ENCODE measurements around the gene GDF10. TPM values are rescaled to one million over a fixed set of nuclear protein-coding genes. Genes with fewer than 3 reads are reported as not detected.

GDF10 gene
- total RNA-seq, 4 donors from 2014 or later = 0.29 to 12.6 (median 0.57) TPM

DNA sequence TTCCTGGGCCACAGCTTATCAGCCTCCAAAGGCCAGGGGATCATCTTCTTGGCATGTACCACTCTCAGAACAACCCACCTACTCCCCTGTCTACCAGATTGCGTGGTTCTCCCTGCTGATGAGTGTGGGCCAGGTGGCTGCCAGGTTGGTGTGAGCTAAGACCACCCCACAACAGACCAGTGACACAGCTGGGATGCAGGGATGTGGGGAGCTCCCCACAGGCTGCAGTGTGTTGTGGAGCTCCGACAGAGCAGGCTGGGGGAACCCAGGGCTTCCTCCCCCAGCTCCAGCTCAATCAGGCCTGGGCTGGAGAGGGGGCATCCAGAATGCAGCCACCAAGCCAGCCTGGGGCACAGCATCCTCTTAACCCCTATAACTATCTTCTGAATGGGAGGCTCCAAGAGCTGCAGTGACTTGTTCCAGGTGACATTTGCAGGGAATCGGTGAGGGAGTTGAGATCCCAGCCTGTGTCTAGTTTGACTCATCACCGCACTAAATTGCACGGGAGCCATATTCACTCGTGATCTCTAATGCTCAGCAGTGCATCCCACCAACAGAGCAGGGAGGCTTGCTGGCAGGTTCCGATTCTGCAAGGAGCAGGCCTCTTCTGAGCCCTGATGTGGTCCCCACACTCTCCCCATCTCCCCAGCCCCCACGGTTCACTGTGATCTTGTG is 21.7 kb downstream of the GDF10 start:
- TF ChIP-seq POLR2A (IDR thresholded peaks at IDR 0.05) = no peak
- TF ChIP-seq, protein P1, sequence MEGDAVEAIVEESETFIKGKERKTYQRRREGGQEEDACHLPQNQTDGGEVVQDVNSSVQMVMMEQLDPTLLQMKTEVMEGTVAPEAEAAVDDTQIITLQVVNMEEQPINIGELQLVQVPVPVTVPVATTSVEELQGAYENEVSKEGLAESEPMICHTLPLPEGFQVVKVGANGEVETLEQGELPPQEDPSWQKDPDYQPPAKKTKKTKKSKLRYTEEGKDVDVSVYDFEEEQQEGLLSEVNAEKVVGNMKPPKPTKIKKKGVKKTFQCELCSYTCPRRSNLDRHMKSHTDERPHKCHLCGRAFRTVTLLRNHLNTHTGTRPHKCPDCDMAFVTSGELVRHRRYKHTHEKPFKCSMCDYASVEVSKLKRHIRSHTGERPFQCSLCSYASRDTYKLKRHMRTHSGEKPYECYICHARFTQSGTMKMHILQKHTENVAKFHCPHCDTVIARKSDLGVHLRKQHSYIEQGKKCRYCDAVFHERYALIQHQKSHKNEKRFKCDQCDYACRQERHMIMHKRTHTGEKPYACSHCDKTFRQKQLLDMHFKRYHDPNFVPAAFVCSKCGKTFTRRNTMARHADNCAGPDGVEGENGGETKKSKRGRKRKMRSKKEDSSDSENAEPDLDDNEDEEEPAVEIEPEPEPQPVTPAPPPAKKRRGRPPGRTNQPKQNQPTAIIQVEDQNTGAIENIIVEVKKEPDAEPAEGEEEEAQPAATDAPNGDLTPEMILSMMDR (IDR thresholded peaks at IDR 0.05) = no peak
- peaks cover 0 to 33% (median 0%) of the 10 kb centered on the region in 4 donors for H3K27me3 ChIP-seq
- no peaks in the 10 kb centered on the region for H3K36me3 ChIP-seq
- no peak overlapping the region for H3K4me3 ChIP-seq
- DNase-seq = no peak
- H3K9me3 ChIP-seq = no peaks in the 10 kb centered on the region
- intact Hi-C loops (cut with DNase I) = no loop called here
- WGBS, 2 donors = 73 to 79% methylated on average over 3 to 6 of the region's 8 CpGs
- peaks cover 0 to 14% (median 0%) of the 10 kb centered on the region in 3 donors for H3K4me1 ChIP-seq
- H3K27ac ChIP-seq = no peak overlapping the region

DNA sequence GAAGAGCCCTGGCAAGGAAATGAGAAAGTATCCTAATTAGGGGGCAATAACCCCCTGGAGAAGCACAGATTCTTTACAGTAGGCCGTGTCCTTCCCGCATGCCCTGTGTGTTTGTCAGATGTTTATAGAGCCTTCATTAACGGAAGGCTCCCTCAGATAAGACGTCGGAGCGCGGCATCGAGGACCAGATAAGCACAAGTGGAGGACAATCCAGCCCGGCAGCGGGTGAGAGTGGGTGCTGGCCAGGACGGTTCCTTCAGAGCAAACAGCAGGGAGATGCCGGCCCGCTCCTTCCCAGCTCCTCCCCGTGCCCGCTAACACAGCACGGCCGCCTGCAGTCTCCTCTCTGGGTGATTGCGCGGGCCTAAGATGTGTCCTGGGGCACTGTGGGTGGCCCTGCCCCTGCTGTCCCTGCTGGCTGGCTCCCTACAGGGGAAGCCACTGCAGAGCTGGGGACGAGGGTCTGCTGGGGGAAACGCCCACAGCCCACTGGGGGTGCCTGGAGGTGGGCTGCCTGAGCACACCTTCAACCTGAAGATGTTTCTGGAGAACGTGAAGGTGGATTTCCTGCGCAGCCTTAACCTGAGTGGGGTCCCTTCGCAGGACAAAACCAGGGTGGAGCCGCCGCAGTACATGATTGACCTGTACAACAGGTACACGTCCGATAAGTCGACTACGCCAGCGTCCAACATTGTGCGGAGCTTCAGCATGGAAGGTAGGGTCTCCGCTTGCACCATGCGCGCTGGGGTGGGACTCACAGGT is 22.5 kb downstream of the GDF10 start, which contains the start of gene GDF2:
Gene GDF2 (plus strand): TSS at position 155 of the 762 bp plus-strand sequence. CDS start 215 bp downstream, at position 370.
- Histone ChIP-seq H3K4me3 (no peak within 1 kb of the TSS), H3K36me3 (no peaks in the 10 kb centered on the region), H3K27me3 (peaks cover 0 to 33% (median 0%) of the 10 kb centered on the region in 4 donors), H3K9me3 (no peaks in the 10 kb centered on the region), H3K4me1 (peaks cover 0 to 14% (median 0%) of the 10 kb centered on the region in 3 donors), H3K27ac (no peak within 1 kb of the TSS)
- intact Hi-C loops (cut with DNase I) = no loop called here
- TF ChIP-seq, protein P1 (IDR thresholded peaks at IDR 0.05) = no peak
- no peak for TF ChIP-seq POLR2A (IDR thresholded peaks at IDR 0.05)
- no peak for DNase-seq
- 84 to 91% methylated on average over 10 to 28 of the region's 35 CpGs for WGBS, 2 donors

DNA sequence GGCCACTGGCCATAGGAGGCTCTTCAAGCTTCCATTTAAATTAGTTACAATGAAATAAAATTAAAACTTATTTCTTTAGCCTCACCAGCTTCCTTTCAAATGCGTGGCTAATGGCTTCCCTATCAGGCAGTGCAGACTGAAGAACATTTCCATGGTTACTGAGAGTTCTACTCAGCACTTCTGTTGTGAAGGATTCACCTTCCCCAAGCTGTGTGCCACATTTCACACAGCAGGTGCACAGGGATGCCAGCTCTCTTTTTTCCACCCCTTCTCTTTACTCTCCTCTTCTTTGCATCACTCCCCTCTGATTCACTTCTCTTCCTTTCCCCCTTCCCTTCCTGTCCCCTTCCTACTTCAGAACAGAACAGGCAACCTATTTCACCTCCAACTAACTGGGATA is 23.1 kb downstream of the GDF10 start:
- Histone ChIP-seq H3K9me3 (no peaks in the 10 kb centered on the region), H3K27me3 (peaks cover 0 to 33% (median 0%) of the 10 kb centered on the region in 4 donors), H3K4me1 (peaks cover 0 to 14% (median 0%) of the 10 kb centered on the region in 3 donors), H3K36me3 (no peaks in the 10 kb centered on the region), H3K27ac (no peak overlapping the region), H3K4me3 (no peak overlapping the region)
- WGBS, 2 donors = 70 to 94% methylated on average over 1 of the region's 1 CpG
- no peak for TF ChIP-seq POLR2A (IDR thresholded peaks at IDR 0.05)
- TF ChIP-seq, protein P1 (IDR thresholded peaks at IDR 0.05) = no peak
- no peak for DNase-seq
- intact Hi-C loops (cut with DNase I) = no loop called here

DNA sequence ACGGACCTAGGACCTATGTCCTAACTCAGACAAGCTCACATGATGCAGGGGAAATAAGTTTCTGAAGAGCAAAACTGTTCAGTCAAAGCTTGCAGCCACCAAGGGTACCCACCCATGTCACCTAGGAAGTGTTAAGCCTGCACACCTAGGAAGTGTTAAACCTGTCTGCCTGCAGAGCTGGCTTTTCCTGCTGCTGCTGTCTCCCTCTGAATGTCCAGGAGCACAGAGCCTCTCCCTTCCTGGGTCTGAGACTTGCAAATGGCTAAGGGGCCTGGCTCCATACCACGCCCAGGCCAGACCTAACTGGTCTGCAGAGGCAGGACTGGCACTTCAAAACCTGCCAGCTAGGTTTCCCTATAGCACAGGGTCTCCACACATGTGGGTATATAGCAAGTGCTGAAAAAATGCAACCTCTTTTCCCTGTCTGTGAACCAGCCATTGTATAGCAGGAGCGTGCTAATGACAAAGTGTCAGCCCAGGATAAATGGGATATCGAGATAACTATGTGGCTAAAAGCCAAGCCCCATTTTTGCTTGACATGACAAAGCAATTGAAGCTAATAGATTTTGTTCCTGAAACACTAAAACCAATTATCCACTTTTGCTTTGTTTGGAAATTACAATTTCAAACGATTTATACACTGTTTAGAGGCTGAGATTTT is 23.8 kb downstream of the GDF10 start:
- Histone ChIP-seq H3K4me3 (no peak overlapping the region), H3K36me3 (no peaks in the 10 kb centered on the region), H3K9me3 (no peaks in the 10 kb centered on the region), H3K27me3 (peaks cover 0 to 33% (median 0%) of the 10 kb centered on the region in 4 donors), H3K27ac (no peak overlapping the region), H3K4me1 (peaks cover 0 to 14% (median 0%) of the 10 kb centered on the region in 3 donors)
- intact Hi-C loops (cut with DNase I) = no loop called here
- TF ChIP-seq, protein P1 (IDR thresholded peaks at IDR 0.05) = no peak
- TF ChIP-seq POLR2A (IDR thresholded peaks at IDR 0.05) = no peak
- DNase-seq = no peak
- WGBS, 2 donors = 50 to 60% methylated on average over 4 to 5 of the region's 5 CpGs

Measured in esophagus squamous epithelium (tissue), 5 donors.